A673 (cell line): ENCODE data around the gene CA7.

Experiments
- CTCF ChIP-seq: fragments of 300-800, 200-600 bp; sonication (generic); conservative IDR thresholded peaks from 2 replicates; pipeline ENCODE4 v1.5.1; 2017; ENCODE audit warnings: low read depth, mild to moderate bottlenecking, antibody characterized with exemption, low read length, moderate library complexity, mixed read lengths
- EZH2 ChIP-seq: fragments of 200-600 bp; sonication (generic); IDR thresholded peaks from 2 replicates; pipeline ENCODE4 v1.6.1; 2017; ENCODE audit warnings: borderline replicate concordance, low read depth, mild to moderate bottlenecking, mixed read lengths, antibody characterized with exemption, low read length; ENCODE audit not compliant: poor library complexity, severe bottlenecking

GRCh38 chr16:66814734-66815133 lies 29.5 kb upstream of the CA7 start:
- TF ChIP-seq EZH2: no peak
- TF ChIP-seq CTCF: no peak
